Mesenteric fat pad (tissue), 1 donor: ENCODE data around the gene SLC36A1. TPM values are rescaled to one million over a fixed set of nuclear protein-coding genes. Genes with fewer than 3 reads are reported as not detected.

Experiments
- DNase-seq: peaks from one replicate; pipeline ENCODE4 v3.0.0-alpha.2; 2020; ENCODE audit warnings: low spot score
- microRNA-seq: library from miRNA; unstranded; fragments of <30 nt; microRNA quantifications from one replicate; pipeline ENCODE4 v1.2.0, GENCODE V29; 2020; ENCODE audit warnings: borderline number of aligned reads
- total RNA-seq: library from RNA; stranded (reverse); fragmentation: NEBNext Ultra II Directional; extraction: Animal tissue kit (Norgen Biotek cat#: 25700); gene quantifications from one replicate; pipeline ENCODE4 v1.2.1, GENCODE V29; 2021
- donor health status: DM: yes; HTN: yes; CAD: no.

Gene SLC36A1
- total RNA-seq, 1 donor from 2014 or later: 23.3 TPM

DNA sequence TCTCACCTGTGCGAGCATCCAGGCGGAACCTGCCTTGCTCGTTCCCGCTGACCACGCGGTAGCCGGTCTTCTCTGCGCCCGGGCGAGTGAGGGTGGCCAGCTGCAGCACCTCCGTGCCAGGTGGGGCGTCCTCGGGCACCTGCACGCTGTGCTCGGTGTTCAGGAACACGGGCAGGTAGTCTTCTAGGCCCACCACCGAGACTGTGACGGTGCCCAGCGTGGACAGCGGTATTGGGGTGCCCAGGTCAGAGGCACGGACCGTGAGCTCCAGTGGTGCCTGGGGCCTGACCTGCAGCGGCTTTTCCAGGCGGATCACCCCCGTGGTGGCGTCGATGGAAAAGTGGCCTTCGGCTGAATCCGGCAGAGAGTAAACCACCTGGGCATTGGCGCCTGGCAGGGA, 84.2 kb downstream of the SLC36A1 start:
- no peak for DNase-seq

DNA sequence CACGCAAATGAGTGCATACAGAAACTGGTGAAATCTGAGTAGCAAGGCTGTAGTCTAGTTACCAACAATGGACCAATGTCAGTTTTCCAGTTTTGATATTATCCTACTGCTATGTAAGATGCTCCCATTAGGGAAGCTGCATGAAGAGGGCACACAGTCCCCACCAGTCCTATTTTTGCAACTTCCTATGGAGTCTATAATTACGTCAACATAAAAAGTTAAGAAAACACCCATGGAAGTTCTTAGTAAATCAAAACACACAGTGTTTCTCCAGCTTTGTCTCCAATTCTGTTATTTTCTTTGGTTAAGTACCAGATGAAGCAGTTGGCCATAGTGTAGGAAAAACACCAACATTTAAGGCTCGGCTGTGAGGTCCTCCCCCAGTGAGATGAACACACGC, 85.0 kb downstream of the SLC36A1 start:
- no peak for DNase-seq

DNA sequence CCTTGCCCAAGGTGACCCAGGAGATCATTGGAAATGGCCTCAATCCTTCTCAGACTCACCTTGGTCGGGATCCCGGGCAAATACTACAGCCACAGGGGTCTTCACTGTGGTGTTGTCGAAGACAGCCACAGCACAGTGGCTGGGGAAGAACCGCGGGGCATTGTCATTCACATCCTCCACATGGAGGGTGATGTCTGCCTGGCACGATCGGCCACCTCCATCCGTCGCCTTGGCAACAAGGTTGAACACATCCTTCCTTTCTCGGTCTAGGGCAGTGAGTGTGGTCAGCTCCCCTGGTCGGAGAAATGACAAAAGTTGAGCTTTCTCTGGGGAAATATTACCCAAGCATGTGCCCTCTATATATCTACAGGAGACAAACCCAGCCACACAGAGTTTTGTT, 86.9 kb downstream of the SLC36A1 start:
- DNase-seq: no peak

DNA sequence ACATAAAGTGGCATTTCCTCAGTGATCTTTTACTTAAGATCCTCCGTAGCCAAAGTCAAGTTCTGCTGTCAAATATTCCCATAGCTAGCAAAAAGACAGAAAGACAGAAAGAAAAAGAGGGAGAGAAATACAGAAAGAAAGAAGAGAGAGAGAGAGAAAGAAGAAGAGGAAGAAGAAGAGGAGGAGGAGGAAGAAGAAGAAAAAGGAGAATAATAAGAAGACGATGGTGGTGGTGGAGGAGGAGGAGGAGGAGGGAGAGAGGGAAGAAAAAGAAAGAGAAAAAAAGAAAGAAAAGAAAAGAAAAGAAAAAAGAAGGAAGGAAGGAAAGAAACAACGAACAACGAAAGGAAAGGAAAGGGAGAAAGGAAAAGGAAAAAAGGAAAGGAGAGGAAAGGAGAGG, 89.6 kb downstream of the SLC36A1 start:
- DNase-seq: no peak

DNA sequence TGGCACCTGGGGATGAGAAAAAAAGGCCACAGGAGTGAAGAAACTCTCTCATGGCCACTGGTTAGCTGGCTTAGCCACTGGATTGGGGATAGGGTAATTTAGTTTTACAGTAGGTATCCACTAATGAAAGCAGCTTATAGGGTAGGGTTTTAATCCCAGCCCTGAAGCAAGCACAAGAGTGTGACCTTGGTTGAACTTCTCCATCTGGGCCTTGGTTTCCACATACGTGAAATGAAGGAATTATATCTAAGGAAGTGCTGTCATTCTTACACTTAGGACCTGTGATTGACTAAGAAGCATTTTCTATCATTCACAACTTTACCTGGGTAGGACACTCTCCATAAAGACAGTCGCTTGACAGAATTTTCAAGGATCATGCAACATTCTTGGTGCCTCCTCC, 94.2 kb downstream of the SLC36A1 start:
- DNase-seq: no peak

Small RNA genes within 50 kb of the gene (microRNA-seq; reads per million reads assigned to microRNA genes)
- 2.2 reads per million for gene MIR6499

Other genes with a start within 250 kb of the SLC36A1 start
- gene CCDC69, start 223.5 kb upstream of the SLC36A1 start, total RNA-seq: 184 TPM
- 38.7 TPM for gene GM2A, start 194.4 kb upstream of the SLC36A1 start, total RNA-seq
- not detected for gene SLC36A3, start 143.8 kb upstream of the SLC36A1 start, total RNA-seq
- not detected for gene SLC36A2, start 100.0 kb upstream of the SLC36A1 start, total RNA-seq
- gene FAT2, start 143.7 kb downstream of the SLC36A1 start, total RNA-seq: 0.51 TPM
- 1,881 TPM for gene SPARC, start 239.3 kb downstream of the SLC36A1 start, total RNA-seq